GM18511 (cell line): ENCODE measurements around the gene REG4.

Experiments used
- ATAC-seq: cut with Tn5 transposase; IDR thresholded peaks from one replicate; pipeline ENCODE4 v1.9.1; 2021; ENCODE audit warnings: mild to moderate bottlenecking, moderate library complexity; ENCODE audit not compliant: unreplicated experiment

Gene REG4

DNA sequence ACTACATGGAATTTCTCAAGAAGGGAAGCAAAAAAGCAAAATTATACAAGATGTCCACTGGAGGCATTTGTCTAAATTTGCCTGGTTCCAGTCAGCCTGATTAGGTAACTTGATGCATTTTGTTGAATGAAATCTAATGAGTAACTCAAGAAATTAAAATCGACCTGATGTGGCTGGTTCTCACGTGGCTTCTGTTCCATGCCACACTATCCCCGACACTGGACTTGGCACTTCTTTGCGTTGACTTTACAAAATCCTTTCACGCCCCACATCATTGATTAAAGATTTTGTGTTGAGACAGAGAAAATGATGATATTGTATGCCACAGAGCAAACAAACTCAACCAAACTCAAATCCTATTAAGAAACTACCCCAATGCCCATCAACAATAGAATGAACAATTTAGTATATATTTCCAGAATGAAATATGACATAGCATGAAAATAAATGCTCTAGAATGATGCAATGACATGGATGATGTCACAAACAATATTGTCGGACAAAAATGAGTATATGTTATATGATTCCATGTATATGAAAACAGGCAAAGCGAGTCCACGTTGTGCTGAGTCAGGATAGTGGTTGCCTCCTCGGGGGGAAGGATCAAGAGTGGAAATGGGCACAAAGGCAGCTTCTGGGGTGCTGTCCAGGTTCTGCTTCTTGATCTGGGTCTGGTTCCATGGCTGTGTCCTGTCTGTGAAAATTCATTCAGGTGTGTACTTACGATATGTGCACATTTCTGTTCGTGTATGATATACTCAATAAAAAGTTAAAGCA is 29.6 kb downstream of the REG4 start:
- no peak for ATAC-seq

DNA sequence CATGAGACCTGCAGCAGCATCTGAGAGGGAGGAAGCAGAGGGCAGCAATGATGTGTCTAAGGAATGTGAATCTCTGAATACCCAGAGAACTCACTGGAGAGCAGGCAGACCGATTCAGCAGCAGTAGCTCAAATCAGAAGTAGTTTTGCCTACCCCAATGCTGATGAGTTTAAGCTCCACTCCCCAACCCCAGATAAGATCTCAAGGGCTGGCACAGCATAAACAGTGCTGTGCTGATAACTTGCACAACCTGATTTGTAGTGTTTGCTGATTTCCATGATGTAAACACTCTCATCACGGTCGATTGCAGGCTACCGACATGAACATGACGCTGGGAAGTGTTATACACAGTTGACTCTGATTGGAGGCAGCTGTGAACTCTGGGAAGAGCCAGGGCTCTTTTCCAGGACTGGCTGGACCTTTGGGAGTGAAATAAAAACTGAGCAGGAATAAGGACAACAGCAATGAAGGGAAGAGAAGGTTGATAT is 31.3 kb downstream of the REG4 start:
- no peak for ATAC-seq

DNA sequence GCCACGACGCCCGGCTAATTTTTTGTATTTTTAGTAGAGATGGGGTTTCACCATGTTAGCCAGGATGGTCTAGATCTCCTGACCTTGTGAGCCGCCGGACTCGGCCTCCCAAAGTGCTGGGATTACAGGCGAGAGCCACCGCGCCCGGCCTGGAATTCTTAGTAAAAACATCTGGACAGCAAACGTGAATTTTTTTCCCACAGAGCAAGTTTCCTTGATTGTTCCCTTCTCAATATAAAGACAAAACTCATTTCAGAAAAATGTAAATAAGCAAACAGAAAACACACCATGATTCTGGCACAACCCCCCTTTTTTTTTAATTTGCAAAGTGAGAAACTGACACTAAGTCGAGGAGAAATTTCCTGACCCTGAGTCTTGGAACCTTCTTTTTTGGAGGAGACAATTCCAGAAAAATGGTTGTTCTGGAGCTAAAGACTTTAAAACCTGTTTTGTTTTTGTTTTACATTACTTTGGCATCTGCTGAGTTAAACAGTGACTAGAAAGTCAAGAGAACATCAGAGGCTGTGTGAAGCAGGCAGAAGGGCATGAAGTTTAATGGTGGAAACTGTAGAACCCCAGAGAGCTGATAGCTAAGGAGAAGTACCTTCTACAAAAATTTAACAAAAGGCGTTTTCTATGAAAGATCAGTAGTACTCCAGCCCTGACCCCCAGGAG is 32.2 kb downstream of the REG4 start:
- ATAC-seq, result no peak

DNA sequence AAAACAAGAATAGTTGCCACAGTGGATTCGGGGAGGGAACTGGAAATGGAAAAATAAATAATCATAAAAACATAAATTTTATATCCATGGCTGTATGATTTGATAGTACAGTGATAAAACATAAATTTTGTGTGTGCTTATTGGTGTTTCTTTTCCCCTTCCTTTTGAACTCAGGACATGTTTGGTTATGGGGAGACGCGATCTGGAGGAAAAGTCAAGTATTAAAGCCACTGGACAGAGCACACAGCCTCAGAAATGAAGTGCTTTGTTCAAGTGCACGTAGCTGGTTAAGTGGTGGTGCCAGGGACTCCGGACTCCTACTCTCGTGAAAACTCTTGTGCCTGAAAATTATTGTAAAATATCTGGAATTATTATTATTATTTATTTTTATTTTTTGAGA is 32.9 kb downstream of the REG4 start:
- no peak for ATAC-seq

DNA sequence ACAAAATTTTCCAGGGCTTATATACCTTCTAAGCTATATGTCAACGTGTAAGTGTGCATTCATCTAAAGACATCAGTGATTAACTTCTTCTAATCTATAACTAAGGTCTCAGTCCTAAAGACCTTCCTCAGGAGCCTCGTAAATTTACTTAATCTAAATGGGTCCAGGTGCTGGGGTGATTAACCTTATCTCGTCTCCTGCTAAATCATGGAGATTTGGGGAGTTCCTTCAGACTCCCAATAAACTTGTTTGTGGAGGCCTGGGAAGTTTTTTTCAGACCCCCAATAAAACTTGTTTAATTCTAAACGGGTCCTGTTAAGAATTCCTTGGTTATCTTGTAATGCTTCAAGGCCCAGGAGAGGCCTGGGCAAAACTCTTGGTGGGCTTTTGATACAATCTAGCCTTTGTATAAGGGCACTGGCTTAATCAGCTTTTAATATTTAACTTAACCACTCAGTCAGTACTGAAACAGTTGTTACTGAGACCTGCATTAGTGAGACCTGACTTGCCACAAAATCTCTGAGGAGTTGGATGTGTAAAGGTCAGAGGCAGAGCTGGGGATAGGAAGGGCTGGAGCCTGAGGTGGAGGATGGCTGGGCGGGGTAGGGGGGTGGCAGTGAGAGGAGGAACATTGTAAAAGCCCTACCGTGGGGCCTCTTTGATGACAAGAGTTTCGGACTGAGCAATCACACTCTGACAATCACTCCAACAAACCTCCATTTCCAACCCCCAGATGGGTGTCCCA is 36.3 kb downstream of the REG4 start:
- no peak for ATAC-seq

DNA sequence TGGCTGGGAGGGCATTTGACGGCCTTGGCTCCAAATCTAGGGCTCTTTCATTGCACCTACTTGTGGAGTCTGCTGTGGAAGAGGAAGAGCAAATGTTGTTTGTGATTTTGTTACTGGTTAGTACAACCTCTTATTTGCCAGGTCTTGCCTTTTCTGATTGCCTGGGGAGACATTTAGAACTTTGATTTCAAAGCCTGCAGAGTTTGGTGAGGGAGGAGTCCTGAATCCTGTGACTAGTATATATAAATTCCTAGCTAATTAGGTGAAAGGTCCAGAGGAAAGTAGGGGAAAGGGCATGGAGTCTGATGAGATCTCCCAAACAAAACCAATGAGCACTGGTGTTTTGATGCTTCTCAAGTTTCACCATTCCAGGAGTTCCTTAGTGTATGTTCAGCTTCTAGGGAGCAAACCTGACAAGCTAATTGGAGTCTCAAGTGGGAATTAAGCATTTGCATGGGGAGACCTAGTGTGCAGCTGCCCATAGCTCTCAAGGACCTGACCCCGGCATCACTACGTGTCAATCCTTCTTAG is 37.5 kb downstream of the REG4 start:
- ATAC-seq, result no peak

DNA sequence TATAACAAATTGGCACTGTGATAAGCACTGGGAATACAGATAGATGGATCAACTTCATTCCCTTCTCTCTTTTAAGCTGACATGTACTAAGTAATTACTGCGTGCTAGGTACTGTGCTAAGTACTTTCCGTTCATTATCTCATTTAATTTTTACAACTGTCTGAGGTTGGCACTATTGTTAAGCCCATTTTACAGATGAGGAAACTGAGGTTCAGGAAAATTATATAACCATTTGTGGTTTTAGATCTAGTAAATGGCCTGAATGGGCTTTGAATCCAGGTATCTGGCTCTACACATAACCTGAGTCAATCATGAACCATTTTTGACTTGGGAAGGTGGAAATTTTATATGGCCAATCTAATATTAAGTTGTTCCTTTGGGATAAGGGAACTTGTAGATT is 39.0 kb downstream of the REG4 start:
- ATAC-seq, result no peak

DNA sequence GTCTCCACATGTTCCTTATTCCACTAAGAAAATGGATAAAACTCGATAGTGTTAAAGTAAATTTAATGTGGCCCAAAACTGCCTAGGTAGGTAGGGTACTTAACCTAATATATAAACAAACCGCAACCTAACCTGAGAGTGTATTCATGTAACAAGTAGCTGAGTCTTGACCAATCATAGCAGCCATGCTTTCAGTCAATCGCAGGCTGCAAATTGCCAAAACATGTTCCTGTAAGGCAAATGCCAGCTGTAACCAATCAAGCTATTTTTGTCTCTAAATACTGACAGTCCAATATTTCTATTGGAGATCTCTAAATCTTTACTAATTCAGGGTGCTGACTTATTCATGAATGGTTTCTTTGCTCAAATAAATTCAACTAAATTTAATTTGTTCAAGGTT is 39.5 kb downstream of the REG4 start:
- ATAC-seq, result no peak

DNA sequence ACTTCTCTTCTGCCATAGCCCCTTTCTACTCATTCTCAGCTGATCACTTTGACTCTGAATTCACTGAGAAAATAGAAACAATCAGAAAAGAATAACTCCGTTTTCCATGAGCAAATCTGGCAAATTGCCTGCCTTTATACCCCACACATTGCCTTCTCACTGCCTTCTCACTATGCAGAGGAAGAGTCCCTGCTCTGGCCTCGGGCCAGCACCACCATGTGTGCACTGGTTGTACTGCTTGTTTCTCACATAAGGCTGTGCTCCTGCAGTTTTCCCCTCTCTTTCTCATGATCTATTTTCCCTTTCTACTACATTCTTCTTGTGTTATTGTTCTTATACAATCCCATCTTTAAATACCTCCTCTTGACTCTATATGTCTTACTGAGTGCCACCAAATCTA is 40.2 kb downstream of the REG4 start:
- no peak for ATAC-seq

DNA sequence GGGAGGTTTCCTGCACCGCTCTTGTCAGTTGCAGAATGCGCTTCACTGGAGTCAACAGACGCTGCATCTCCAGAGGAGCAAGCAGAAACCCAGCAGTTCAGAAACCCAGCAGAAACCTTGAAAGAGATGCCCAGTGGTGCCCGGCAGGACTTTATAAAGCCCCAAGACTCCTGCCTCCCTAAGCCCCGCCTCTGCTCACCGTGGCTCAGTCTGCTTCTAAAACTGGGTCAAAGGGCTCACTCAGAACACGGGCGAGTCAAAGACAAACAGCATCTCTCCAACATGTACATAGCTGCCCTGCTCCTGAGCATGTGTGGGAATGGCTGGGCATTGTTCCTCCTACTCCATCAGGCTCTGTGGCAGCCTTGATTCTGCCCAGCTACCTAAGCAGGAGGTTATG is 42.5 kb downstream of the REG4 start, which contains the start of gene HMGCS2:
Gene HMGCS2, minus strand, starts transcription at position 128 of the 400 bp plus-strand sequence. Its CDS starts 61 bp downstream, at position 67.
- no peak for ATAC-seq

DNA sequence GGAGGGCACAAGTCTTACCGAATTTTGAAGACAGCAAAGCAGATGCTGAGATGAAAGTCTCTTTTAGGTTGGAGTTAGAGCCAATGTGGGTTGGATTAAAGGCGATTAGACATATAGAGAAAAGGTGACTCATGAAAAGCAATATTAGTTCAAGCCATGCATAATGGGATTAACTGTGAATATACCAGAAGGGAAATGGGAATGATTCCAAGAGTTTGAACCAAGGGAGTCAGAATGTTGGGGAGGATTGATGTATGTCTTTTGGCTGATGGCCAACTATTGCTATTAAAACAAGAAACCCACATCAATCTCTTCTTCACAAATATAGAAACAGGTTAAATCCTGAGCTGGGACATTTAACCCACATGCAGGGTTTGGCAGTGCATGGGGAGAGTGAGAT is 43.8 kb downstream of the REG4 start:
- no peak for ATAC-seq

DNA sequence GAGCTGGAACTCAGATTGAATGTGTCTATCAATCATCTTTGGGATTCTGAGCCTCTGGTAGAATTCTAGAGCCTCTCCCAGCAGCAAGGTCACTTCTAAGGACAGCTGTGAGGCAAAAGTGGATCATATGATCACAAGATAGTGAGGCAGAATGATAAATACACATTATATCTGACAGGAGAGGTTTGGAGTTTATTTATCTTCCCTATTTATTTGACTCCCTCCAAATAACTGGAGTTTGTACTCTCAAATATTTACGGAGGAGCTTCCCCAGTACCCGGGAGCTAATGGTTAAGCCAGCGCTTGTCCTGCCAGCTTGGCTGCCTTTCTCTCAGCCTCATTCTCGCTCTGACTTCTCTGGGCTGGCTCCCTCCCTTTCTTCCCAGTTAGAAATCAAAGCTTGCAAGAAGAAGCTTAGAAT is 44.9 kb downstream of the REG4 start:
- no peak for ATAC-seq

DNA sequence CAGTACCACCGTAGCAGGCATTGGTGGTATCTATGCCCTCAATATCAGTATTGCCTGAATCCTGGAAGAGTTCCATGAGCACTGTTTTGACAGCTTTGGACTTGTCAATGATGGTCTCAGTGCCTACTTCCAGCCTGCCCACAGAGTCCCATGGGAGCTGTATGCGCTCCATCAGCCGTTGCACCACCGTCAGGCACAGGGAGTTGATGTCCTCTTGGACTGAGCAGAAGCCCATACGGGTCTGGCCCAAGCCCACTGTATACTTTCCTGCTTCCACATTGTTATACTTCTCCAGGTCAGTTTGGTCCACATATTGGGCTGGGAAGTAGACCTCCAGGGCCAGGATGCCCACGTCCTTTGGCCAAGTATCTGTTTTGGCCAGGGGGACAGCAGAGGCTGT is 47.0 kb downstream of the REG4 start:
- no peak for ATAC-seq

DNA sequence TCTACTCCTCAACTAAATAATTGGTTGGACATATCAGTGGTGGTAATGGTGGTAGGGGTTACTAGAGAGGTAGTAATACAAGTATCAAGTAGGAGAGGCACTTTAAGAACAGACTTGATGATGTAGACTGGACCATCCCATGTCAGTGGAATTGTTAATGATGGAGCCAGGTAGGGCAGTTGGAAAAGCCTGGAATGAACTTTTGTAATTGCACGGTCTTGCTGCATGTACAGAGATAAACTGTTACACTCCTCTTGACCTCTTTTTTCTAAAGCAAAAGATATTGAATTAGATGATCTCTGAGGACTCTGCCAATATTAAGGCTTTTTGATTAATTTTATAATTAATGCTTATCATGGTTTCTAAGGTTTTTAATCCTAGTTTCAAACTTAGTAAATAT is 48.3 kb downstream of the REG4 start:
- ATAC-seq, result no peak

DNA sequence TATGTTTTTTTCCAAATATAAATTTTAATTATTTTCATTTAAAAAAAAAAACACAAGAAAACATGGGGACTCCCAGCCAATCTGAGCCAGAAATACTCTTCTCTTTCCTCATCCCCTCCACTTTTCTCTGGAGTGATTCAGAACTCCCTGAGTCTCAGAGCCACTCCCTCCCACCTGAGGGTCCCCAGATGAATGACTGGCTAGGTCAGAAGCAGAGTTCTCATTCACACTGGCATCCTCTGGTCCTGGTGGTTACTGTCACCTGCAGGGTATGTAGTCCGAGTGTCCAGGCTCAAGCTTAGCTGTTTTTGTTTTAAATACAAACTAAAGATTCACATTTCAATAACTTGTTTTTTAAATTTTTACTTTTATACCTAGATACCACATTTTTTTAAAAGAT is 48.9 kb downstream of the REG4 start:
- no peak for ATAC-seq

DNA sequence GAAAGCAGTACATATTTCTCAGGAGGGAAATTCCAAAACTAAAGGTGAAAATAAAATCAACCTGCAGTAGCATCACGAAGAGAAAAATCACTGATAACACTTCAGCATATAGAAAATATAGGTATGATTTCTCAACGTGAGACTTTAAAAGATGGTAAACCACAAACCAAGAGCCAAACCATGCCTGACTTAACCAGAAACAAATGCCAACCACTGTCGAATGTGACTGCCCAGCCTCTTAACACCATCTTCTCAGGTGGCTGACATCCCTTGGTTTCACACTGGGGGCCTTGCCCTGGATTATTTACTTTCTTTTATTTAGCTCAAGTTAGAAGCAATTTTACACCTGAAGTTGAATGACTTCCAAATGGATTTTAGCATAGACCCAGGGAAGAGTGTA is 52.7 kb downstream of the REG4 start:
- ATAC-seq, result no peak

DNA sequence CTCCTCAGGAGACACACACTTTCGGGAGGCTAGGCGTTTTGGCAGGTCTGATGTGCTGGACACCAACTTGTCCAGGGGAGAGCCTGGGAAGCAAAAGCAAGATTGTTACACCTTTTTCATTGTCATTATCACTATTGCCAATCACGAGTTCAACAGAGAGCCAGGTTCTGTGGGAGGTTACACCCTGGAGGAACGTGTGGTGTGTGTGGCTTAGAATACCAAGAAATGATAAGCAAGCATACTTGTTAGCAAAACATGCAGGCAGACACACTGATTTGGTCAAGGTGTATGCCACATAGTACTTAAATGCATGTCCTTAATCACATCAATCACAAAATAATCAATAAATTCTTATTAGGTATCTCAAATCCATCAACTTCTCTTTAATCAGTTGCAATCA is 58.7 kb downstream of the REG4 start:
- ATAC-seq, result no peak

DNA sequence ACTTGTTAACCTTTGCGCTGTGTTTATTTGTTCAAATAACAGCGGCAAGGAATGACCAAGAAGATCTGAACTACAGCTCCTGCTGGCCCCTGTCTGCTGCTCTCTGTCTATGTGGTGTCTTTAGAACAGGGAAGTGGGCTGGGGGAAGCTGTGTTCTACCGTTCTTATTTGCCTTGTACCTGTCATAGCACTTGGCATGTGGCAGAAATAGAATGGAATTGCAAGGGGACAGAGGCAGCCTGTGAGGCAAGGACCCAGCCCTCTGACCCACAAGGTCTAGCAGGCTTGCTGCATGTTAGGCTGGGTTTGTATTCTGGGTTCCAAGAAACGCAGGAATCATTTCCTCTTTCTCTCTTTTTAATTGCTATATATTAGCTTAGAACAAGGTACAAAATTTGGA is 63.2 kb downstream of the REG4 start:
- no peak for ATAC-seq

DNA sequence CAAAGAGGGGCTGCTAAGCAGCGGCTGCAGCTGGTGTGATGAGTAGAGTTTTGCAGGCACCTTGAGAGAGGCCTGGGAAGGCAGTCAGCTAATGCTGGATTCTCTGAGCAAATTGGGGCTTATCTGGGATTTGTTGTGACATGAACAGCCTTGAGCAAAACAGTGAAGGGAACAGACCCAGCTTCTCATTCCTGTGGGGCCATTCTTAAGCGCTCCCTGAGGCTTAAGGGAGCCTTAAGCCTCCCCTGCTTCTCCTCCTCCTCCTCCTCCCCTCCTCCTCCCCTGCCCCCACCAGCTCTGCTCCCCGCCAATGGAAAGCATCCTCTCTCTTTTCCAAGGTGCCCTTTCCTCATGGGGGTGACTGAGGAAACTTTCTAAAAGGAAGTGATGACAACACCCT is 63.8 kb downstream of the REG4 start:
- no peak for ATAC-seq

DNA sequence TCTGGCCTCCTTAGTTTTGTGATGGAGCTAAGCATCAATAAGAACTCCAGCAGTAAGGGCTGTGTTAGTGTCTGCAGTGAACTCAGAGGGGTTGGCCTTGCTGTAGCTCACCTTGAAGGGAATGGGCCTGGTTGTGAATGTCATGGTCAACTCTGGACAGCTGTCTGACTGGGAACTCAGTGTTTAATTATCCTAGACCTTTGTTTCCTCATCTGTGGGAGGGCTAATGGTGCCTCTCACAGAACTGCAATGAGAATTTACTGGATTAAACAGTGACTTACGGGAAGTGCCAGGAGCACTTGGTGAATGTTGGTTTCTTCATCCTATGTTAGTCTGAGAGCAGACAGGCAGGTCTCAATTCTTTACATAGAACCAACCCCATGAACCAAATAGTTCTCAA is 66.2 kb downstream of the REG4 start:
- no peak for ATAC-seq

DNA sequence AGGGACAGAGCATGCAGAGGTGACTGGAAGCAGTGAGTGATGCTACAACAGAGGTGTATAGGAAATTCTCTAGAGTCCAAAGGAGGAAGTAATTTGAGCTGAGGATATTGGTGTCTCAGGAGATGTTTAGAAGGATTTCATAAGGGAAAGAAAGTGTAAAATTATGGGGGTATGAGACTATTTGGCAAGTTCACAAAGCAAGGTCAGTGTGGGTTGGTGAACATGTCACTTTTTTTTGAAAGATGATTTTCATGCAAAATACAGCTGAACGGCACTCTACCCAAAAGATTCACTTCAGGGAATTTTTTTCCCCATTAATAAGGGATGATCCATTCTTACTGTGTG is 66.7 kb downstream of the REG4 start:
- no peak for ATAC-seq
